Activated T-helper 1 cell treated with anti-CD3 and anti-CD28 coated beads, Interleukin-2, amount 50 U/mL, for 16 hours (primary cell): ENCODE results near the gene STYXL2.

Experiments used
- DNase-seq, 2 donors: peaks; one replicate each; pipeline ENCODE4 v3.0.0-alpha.2; 2020; ENCODE audit warnings: low read depth in 1 of 2, low spot score in 1 of 2

Gene STYXL2

DNA sequence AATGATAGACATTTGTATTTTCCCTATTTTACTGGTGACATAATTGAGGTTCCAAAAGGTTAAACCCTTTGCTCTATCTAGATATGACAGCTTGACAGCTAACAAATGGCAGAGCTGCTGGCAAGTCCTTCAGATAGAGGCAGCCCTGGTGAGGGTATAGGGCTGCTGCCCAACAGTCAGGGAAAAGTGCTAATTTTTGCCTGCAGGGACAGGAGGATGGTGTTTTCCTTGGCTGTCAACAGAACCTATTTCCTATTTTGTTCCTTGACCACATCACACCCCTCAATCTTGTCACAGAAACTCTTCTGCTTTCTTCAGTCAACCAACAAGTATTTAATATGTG lies 16.0 kb upstream of the STYXL2 start:
- no peak for DNase-seq

DNA sequence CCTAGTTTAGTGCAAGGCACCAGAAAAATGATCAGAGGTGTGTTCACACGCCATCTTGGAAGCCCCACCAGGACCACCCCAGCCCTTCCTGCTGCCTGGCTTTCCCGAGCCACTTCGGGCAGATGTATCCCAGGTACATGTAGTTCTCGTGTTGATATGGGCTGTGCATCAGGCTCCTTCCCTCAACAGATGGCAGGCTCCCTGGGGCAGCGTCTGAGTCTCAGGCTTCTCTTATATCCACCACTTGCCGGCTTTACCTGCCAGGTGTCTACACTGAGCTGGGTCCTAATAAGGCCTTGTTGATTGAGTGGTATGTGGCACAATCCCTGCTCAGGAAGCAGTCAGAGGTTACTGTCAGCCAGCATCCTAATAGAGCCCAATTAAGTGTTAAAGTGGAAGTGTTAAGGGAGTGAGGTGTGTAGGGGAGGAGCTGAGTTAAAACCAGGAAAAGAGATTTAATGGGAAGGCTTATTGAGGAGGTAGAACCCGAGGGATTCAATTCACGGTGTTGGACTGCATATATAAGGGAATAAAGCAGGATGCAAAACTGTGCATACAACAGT lies 12.2 kb upstream of the STYXL2 start:
- DNase-seq, result no peak

DNA sequence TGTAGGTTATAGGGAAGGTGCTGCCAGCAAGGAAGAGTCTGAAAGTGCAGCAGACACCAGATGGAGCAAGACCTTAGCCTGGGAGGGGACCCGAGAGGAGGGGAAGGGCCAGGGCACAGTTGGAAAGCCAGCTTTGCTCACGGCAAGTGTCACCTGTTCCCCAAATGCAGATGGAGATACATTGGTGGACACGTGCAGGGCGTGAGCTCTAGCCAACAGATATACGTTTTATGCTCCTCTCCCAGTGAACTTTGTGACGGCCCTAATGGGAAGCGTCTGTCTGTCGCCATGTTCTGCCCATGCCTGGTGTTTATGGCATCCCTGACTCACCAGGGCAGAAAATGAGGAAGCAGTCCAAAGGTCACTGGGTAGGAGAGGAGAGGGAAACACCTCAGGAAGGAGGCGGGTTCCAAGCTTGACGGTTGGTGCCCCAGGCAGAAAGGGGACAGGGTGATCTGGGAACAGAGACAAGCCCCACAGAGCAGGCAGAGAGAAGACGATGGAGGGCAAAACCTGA lies 11.3 kb upstream of the STYXL2 start:
- DNase-seq, result no peak

DNA sequence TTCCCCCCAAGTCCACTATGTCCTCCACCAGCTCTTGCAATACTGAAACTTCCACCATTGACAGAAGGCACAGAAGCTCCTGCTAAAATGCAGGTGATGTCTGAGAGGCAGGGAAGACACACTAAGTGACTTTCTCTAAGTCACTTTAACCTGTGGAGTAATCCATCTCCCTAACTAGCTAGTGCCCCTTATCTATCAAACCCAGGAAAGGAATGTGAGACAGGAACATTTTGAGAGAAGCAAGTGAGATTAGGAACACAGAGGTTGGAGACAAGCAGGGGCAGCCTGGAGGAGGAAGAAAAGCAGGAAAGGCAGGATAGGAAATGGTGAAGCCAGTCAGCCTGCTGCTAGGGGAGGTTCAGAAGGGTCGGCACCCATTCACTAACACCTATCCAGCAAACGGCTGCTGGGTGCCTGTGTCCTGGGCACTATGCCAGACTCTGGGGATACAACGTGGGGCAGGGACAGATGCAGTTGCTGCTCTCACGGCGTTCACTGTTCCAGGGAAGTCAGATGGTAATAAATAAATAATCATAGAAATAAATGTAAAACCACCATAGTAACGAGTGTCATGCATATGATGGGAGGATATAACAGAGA lies 10.7 kb upstream of the STYXL2 start:
- DNase-seq, result no peak

DNA sequence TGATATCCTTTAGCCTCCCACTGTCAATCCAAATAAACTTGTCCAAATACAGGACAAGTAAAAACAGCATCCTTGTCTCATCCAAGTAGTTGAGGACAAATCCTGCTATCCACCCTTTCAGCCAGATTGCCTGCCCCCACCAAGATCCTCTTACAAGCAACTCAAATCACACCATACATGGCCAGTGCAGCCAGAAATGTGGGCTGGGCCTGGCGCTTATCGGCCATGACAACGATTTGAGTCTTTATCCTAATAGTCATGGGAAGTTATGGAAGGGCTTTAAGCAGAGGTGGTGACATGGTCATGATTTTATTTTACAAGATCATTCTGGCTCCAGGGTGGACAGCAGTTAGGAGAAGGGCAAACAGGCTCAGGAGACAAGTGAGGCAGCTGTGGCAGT lies 10.0 kb upstream of the STYXL2 start:
- DNase-seq, result no peak

DNA sequence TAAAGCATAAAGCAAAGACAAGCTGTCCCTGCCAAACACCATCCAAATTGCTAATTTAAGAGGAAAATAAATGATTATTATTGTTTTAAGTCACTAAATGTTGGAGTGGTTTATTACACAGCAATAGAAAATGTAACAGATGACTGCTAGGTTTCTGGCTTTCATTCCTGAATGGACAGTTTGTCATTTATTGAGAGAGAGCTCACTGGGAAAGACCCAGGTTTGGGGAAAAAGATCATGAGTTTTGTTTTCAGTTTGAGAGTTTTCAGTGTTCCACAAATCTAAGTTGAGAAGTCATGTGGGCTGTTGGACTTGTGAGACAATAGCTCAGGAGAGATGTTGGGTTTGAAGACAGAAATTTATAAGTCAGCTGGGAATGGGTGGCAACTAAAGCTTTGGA lies 9.1 kb upstream of the STYXL2 start:
- DNase-seq, result no peak

DNA sequence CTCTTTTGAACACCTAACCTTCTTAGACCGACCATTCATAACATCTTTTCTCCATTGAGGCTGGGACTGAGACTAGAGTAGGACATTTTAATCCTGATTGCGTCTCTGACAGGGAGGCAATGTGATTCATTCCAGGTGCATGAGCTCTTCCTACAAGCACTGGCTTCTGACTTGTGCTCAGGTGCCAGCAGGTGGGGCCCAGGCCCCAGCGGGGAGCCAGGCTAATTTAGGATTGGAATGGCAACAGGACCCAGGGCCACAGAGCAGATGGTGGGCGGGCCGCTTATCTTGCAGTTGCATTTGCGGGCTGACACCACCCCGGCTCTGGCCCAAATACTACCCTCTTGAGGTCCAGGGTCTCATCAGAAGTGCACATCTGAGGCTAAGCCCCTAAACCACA lies 7.8 kb upstream of the STYXL2 start:
- DNase-seq, result no peak

DNA sequence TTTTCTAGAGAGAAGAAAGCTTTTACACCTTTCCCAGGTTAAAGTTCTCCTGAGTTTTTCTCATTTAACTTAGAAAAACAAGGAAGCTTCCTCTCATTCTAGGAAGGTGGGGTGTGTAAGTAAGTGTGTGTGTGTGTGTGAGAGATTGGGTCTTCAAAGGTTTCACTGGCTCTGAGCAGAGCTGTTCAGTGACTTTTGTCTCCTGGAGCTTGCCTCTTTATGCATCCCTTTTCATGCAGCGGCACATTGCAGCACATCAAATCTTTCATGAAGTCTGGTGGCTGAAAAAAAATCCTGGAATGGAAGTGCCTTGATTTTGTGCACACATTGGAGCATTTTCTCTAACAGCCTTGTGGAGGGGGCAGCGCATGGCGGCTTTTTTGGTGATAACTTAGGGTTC lies 7.1 kb upstream of the STYXL2 start:
- no peak for DNase-seq

DNA sequence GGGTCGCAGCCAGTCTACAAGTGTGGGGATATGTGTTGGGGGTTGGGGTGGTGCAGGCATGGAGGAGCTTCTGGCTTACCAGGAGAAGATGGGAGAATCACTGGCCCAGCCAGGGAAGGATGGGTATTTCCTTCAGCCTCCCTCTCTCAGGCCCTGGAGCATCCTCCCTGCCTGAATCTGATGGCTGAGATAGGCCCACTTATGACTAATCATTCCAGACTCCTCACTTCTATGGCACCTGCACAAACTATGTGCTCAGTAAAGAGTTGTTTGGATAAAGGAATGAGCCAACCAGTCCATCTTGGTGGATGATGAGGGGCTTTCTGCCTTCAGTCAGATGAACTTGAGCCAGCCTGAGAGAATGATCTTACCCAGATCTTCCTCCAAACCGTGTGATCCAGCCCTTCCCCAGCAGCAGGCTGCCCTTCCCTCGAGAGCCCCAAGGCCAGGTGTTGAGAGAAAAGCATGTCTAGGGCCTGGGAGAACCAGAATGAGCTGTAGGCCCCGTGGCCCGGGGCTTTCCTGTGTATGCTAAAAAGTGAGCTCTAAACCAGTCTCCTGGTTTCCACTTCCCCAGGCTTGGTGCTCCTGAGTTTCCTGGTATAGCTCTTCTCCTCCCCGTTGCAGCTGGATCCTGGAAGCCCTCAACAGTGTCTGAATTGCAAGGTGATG lies 5.0 kb upstream of the STYXL2 start:
- DNase-seq, result no peak

DNA sequence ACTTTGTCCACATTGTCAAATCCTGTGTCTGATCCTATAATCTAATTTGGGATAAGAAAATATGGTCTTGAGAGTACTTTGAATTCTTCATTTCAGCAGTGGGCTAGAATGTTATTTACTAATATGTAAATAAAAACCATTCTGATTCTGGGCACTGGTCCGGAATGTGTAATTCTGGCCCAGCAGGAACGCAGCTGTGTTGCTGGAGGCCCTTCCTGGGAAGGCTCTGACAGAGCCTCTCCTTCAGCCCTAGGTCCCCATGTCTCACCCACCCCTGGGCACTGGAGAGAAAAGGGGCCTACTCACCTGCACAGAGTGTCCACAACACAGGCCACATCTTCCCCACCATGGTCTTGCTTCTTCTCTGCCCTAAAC lies 3.9 kb upstream of the STYXL2 start:
- DNase-seq, result no peak

DNA sequence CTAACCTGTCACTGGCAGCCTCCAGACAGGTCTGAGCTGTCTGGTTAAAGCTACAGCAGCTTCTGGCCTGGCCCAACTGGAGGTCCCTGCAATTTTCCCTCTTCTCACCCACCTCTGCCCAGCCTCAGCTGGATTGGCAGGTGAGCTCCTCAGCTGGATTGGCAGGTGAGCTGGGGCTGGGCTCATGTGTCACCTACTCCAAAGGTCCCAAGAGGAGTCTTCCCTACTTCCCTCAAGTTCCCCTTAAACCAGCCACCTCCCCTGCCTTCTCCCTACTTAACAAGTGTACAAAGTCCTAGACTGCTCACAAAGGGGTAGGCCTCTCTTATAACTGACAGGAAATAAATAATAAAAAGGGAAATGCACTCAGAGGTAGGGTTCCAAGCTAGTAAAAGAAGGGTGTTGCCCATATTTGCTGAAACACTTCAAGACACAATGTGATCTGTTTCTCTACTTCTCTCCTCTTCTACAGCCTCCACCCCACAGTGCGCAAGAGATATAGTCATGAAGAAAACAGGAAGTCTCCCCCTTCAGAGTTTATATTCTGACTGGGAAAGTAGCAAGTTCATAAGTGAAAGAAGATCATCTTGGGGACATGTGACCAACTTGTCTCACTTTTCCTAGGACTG lies 3.4 kb upstream of the STYXL2 start, which contains the start of gene GPA33:
Gene GPA33 (minus strand): TSS at position 64 of the 629 bp plus-strand sequence. CDS start 90 bp downstream, outside the sequence.
- DNase-seq, result no peak

DNA sequence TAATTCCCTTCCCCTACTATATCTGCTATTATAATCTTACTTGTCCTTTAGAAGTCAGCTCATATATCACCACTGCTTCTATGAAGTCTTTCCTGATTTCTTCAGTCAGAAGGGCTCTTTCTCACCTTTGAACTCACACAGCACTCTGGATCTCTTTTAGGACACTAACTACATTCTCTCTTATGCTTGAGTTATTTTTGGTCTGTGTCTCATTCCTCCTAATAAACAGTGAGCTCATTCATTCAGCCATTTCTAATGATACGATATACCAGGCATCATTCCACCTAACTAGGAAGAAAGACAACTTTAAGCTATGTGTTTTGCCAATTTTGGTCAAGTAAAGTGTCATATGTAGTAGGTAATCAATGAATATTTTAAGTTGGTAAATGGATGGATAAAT lies 1.2 kb upstream of the STYXL2 start:
- no peak for DNase-seq

DNA sequence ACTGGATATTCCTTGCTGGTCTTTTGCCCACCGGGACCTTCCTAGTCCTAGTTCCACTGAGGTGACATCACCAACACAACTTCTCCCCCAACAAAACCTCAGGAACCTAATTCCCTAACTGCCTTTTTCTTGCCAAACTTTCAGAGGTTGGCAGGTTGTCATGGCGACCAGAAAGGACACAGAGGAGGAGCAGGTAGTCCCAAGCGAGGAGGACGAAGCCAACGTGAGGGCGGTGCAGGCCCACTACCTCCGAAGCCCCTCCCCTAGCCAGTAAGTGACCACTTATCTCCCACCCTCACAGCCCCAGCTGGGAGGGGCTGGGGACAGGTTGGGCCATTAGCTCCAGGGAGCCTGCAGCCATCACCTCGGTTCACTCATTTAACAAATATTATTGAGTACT lies 815 bp downstream of the STYXL2 start:
- DNase-seq, result no peak

DNA sequence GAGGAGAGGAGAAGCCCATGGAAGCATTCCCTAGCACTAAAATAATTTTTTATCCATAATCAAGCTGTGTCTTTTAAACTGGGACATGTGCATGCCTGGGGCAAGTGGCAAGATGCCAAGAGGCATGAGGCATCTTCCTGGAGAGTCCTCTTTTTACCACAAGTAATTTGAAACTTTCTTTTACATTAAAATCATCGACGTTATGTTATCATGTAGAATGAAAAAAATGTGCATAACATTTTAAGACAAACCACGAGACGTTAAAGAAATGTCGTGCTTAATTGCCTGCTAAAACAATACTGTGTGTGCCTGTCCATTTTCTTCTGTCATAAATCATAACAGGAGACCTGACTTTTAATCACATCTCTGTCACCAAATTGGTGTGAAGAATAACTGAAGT lies 1.5 kb downstream of the STYXL2 start:
- no peak for DNase-seq

DNA sequence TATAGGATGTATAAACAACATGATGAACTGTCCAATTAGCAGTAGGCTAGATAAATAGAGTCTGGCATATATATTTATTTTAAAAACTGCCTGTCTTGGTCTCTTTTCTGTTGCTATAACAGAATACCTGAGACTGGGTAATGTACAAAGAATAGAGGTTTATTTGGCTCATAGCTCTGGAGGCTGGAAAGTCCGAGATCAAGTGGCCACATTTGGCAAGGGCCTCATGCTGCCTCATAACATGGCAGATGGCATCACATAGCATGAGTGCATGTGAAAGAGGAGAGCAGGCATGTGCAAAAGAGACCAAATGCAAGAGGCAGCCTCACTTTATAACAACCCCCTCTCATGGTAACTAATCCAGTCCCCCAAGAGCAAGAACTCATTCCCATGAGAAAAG lies 6.0 kb downstream of the STYXL2 start:
- DNase-seq, result no peak

DNA sequence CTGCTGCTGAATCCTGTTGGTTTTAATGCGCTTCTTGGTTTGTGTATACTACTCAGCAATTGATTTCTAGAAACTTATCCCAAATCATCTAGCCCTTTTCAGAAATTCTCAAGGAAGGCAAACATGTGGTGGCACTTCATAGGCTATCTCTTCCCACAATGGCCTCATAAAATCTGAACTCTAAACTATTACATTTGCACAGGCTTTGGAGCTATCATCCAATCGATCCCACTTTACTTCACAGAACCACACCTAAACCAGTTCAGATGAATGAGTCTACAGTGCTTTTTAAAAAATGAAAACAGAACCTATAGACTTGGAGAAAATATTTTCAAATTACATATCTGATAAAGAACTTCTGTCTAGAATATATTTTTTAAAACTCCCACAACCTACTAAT lies 6.9 kb downstream of the STYXL2 start:
- DNase-seq, result no peak

DNA sequence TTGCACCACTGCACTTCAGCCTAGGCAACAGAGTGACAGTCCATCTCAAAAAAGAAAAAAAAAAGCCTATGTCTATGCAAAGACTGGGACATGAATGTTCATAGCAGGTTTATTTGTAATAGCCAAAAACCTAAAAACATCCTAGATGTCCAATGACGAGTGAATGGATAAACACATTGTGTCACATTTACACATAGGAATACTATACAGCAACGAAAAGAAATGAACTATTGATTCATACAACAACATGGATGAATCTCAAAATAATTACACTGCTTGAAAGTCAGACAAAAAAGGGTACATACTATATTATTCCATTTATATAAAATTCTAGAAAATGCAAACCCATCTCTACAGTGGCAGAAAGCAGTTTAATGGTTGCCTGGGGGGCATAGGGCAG lies 7.9 kb downstream of the STYXL2 start:
- DNase-seq, result no peak

DNA sequence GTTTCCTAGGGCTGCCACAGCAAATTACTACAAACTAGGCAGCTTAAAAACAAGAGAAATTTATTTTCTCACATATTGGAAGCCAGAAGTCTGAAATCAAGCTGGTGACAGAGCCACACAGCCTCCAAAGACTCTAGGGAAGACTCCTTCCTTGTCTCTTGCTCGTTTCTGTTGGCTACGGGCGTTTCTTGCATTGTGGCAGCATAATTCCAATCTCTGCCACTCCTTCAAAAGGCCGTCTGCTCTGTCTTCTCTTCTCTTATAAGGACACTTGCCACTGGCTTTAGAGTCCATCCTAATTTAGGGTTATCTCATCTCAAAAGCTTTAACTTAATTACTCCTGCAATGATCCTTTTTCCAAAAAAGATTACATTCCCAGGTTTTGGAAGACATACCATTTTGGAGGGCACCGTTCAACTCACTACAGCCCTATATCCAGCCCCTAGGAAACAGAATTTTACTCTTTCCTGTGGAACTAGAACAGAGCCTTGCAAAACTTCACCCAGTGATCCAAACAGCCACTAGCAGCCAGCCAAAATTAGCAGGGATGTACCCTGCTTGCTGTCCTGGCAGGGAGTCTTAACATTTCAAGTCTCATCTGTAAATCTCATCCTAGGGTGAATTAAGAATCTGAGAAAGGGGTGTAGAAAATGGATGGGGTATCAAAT lies 9.2 kb downstream of the STYXL2 start:
- DNase-seq, result no peak

DNA sequence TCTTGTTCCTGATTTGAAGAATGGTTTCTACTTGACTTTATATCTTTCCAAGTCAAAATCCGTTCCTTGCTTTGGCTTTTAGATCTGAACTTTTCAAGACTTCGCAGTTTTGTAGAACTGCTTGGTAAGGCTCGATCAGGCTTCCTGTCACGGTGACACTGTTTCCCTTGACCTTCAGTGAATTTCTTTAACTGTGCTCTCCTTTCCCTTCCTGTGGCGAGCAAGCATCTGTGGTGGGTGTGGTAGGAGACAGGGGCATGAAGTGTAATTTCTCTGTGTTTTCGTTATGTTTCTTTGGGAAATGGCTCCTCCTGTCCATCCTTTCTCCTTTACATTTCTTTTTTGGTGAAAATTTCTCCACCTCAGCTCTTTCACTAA lies 10.4 kb downstream of the STYXL2 start:
- no peak for DNase-seq

DNA sequence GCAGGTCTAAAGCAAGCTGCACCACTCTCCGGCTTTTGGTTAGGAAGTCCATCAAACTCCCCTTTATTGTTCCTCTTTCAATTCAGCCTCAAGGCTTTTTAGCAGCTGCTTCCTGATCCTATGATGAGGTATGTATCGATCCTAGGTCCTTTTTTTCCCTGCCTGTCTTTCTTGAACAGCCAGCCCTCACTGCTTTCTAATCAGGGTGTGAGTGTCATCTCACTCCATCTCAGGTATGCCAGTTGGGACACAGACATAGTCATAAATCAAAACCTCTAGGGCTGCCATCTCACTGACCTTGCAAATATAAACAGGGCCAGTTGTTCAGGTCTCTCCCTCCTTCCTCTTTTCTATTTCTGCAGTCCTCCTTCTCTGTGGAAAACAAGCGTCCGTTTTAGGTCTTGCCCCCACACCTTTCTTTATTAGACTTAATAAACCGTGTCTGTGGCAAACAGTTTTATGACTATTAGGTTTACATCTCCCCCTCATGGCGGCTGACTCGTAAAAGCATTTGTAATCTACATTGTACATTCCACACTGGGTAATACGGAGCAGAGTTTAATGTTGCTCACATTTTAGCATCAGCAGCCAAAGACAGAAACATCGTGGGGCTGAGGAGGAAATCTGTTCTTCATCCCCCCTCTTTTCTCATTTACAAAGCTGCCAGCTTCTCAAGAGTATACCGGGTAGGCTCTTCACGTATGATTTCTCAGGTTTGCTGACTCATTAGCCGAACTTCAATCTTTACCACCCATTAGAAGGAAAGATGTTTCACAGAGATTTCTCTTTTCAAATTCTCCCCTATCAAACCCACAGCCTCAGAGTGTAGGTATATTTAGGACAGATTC lies 11.6 kb downstream of the STYXL2 start:
- no peak for DNase-seq

DNA sequence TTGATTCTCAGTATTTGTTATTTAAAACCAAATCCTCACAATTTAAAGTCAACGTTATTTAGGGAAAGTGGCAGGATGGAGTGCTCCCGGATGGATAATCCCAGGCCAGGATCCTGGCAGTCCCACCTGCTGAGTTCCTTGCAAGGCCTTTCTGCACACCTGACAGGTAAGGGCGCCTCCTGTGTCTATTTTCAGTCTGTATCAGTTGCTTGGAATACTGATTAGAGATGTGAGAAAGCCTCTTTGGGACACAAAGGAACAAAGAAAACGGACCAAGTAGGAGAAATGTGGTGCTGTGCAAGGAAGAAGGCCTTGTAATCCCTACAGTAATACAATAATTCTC lies 12.2 kb downstream of the STYXL2 start:
- no peak for DNase-seq
